Transverse colon (tissue), 4 donors: ENCODE measurements around the gene SAGE1. TPM values are rescaled to one million over a fixed set of nuclear protein-coding genes. Genes with fewer than 3 reads are reported as not detected.

Experiments
- DNase-seq: peaks from one replicate; pipeline ENCODE4 v3.0.0-alpha.2; 2019
- H3K27ac ChIP-seq, 4 donors: fragments of 200-600 bp; sonication (generic); 2 replicates each; pipeline ENCODE4 v1.5.1; 2016 to 2018; ENCODE audit warnings: inconsistent platforms in 4 of 4
- H3K27me3 ChIP-seq: fragments of 200-600 bp; sonication (generic); 2 replicates; pipeline ENCODE4 v1.5.1; 2017; ENCODE audit warnings: inconsistent platforms
- H3K36me3 ChIP-seq, 4 donors: fragments of 200-600 bp; sonication (generic); 2 replicates each; pipeline ENCODE4 v1.5.1; 2017 to 2019; ENCODE audit warnings: inconsistent platforms in 4 of 4
- H3K4me1 ChIP-seq, 4 donors: fragments of 200-600 bp; sonication (generic); 2 replicates each; pipeline ENCODE4 v1.5.1; 2017 to 2020; ENCODE audit warnings: inconsistent platforms in 4 of 4
- H3K4me3 ChIP-seq, 4 donors: fragments of 200-600 bp; sonication (generic); 1 replicate in 1 of 4; 2 replicates in 3 of 4; pipeline versions ENCODE4 v1.5.1 to v1.6.1; 2017 to 2019; ENCODE audit warnings: inconsistent platforms in 4 of 4
- H3K9me3 ChIP-seq, 2 donors: fragments of 200-600 bp; sonication (generic); 2 replicates each; pipeline ENCODE4 v1.5.1; 2017 to 2019; ENCODE audit warnings: inconsistent platforms in 2 of 2
- EP300 ChIP-seq: sonication (generic); formaldehyde crosslinking; IDR thresholded peaks from one replicate; pipeline ENCODE4 v1.6.1; 2017; ENCODE audit warnings: antibody characterized with exemption, low read depth
- POLR2A ChIP-seq: fragments of 450-650 bp; IDR thresholded peaks from one replicate; pipeline ENCODE4 v1.6.1; 2016; ENCODE audit warnings: antibody characterized with exemption, mild to moderate bottlenecking, moderate library complexity
- POLR2AphosphoS5 ChIP-seq, 3 donors: sonication (generic); formaldehyde crosslinking; IDR thresholded peaks; one replicate each; pipeline ENCODE4 v1.6.1; 2016; ENCODE audit warnings: antibody characterized with exemption in 3 of 3
- WGBS, 2 donors: methylation state at CpG; one replicate each; pipeline ENCODE4 v1.1.5; 2018; ENCODE audit warnings: low coverage in 1 of 2; 5-methylcytosine and 5-hydroxymethylcytosine counted together
- in situ Hi-C, 4 donors: fragments of 200-750 bp; cut with MboI; loops; one replicate each; pipeline versions ENCODE4 v1.15.0 to v1.15.1; 2017; ENCODE audit warnings: low sequenced_read_pairs in 3 of 4, low pct_ligation_motif_present in 1 of 4, low pct_unique_long_range_greater_than_20kb in 1 of 4
- intact Hi-C: fragments of 100-400 bp; cut with DNase I; formaldehyde crosslinking; loops from one replicate; pipeline ENCODE4 v1.15.1; 2023; ENCODE audit warnings: low total_unique reads
- total RNA-seq, 4 donors: library from RNA; depleted of rRNA; stranded (reverse); fragments of >200 nt; gene quantifications; one replicate each; pipeline ENCODE4 v1.1.0, GENCODE V29; 2016
- TF ChIP-seq, protein P1 (sequence below), 5 experiments: fragments of 200-600 bp in 3 of 5; fragments of 450-650 bp in 2 of 5; sonication (generic) in 3 of 5; IDR thresholded peaks; 1 replicate in 2 of 5; 2 replicates in 3 of 5; pipeline ENCODE4 v1.5.1; 2016 to 2017; ENCODE audit warnings: antibody characterized with exemption in 5 of 5, inconsistent platforms in 3 of 5, mild to moderate bottlenecking in 2 of 5, moderate library complexity in 1 of 5

The SAGE1 gene
- total RNA-seq, 4 donors from 2014 or later: not detected

GRCh38 chrX:135951291-135951690 is 57.8 kb downstream of the SAGE1 start:
- intact Hi-C loops (no loop called here), in situ Hi-C loops (no loop called here)
- WGBS, 2 donors: 77 to 100% methylated on average over 1 to 4 of the region's 4 CpGs
- TF ChIP-seq POLR2A (no peak), POLR2AphosphoS5 (IDR thresholded peaks at IDR 0.05) (no peak), EP300 (no peak)
- TF ChIP-seq, protein P1, sequence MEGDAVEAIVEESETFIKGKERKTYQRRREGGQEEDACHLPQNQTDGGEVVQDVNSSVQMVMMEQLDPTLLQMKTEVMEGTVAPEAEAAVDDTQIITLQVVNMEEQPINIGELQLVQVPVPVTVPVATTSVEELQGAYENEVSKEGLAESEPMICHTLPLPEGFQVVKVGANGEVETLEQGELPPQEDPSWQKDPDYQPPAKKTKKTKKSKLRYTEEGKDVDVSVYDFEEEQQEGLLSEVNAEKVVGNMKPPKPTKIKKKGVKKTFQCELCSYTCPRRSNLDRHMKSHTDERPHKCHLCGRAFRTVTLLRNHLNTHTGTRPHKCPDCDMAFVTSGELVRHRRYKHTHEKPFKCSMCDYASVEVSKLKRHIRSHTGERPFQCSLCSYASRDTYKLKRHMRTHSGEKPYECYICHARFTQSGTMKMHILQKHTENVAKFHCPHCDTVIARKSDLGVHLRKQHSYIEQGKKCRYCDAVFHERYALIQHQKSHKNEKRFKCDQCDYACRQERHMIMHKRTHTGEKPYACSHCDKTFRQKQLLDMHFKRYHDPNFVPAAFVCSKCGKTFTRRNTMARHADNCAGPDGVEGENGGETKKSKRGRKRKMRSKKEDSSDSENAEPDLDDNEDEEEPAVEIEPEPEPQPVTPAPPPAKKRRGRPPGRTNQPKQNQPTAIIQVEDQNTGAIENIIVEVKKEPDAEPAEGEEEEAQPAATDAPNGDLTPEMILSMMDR (IDR thresholded peaks at IDR 0.05): no peak
- Histone ChIP-seq H3K4me3 (no peak overlapping the region), H3K36me3 (no peaks in the 10 kb centered on the region), H3K4me1 (no peaks in the 10 kb centered on the region), H3K27ac (no peak overlapping the region), H3K9me3 (no peaks in the 10 kb centered on the region), H3K27me3 (no peaks in the 10 kb centered on the region)
- DNase-seq: no peak

Other genes starting within 250 kb of the SAGE1 start
- gene CT45A1, start 180.1 kb upstream of the SAGE1 start, total RNA-seq: not detected
- gene CT45A3, start 125.5 kb upstream of the SAGE1 start, total RNA-seq: not detected
- gene CT45A5, start 108.2 kb upstream of the SAGE1 start, total RNA-seq: not detected
- not detected for gene CT45A6, start 90.9 kb upstream of the SAGE1 start, total RNA-seq
- not detected for gene CT45A2, start 73.7 kb upstream of the SAGE1 start, total RNA-seq
- not detected for gene CT45A7, start 56.4 kb upstream of the SAGE1 start, total RNA-seq
- gene CT45A8, start 39.2 kb upstream of the SAGE1 start, total RNA-seq: not detected
- not detected for gene CT45A9, start 21.9 kb upstream of the SAGE1 start, total RNA-seq
- gene CT45A10, start 272 bp upstream of the SAGE1 start, total RNA-seq: not detected
- gene MMGT1, start 80.3 kb downstream of the SAGE1 start, total RNA-seq: 10 to 100 TPM in 3 of 4 donors, 1 to 10 TPM in 1; 2.0 to 27.0 (median 15.7) TPM
- 10 to 100 TPM; 13.5 to 26.3 (median 21.7) TPM for gene SLC9A6, start 91.7 kb downstream of the SAGE1 start, total RNA-seq